GM21367 (cell line): ENCODE data around the gene IFNLR1.
A peak's percentile ranks its signal among the peaks of the same experiment; 100 is the strongest.

Experiments
- ATAC-seq: cut with Tn5 transposase; IDR thresholded peaks from one replicate; pipeline ENCODE4 v1.9.1; 2021; ENCODE audit not compliant: unreplicated experiment

Gene IFNLR1

DNA sequence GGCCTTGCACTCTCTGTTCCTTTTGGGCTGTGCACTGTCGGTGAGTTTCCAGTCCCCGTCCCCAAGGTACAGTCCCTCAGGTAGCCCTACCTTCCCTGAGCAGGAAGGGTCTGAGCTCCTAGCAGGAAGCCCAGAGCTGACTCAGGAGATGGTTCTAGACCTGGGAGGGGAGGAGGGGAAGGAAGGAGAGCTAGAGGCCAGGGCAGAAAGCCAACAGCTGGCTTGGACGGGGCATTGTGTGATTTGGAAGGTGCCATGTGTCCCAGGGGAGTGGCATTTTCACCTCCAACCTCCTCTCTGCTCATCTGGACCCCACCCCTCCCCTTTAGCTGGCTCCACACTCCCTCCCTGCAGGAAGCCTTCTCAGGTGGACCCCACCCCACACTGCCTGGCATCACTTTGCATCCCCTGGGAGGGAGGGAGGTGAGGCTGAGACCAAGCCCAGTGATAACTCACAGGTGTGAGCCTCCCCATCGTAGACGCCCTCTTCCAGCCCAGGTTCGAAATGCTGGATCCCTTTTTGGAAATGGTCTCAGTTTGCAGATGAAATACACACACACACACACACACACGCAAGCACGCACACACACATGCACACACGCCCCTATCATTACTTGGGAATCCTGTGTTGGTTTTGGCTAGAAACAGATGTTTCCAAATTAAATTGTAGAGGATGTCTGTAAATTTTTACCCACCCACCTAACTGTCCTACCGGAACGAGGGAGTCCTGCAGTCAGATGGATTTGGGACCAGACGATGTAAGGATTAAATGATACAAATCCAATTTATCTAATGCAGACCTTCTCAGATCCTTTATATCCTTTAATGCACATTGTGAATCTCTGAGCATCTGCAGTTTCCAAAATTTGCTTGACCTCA lies 19.7 kb upstream of the IFNLR1 start:
- ATAC-seq, result no peak

DNA sequence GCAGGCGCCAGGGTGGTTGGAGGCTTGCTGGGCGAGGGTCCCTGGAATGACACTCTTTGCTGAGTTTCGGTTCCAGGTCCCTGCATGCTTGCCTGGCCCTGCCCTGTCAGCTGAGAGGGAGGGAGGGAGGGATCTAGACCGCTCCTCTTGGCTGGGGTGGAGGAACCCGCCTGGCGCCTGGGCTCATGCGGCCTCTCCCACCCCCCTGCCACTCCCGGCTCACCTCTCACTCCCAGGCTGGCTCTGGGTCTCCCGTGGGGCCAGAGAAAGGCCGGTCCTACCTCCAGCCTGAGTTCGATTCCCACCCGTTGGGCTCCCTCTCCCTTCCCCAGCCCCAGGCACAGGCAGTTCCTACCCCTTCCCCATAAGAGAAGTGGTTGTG lies 19.0 kb upstream of the IFNLR1 start:
- ATAC-seq, result no peak

GRCh38 chr1:24205345-24206082 lies 18.4 kb upstream of the IFNLR1 start:
- no peak for ATAC-seq

GRCh38 chr1:24204116-24204515 lies 17.0 kb upstream of the IFNLR1 start:
- no peak for ATAC-seq

GRCh38 chr1:24203404-24203803 lies 16.3 kb upstream of the IFNLR1 start:
- ATAC-seq, result no peak

GRCh38 chr1:24202987-24203386 lies 15.9 kb upstream of the IFNLR1 start:
- no peak for ATAC-seq

- ATAC-seq, result no peak
Measured at GRCh38 chr1:24202556-24202955, 15.5 kb upstream of the IFNLR1 start.

- no peak for ATAC-seq
Measured at GRCh38 chr1:24201941-24202440, 14.9 kb upstream of the IFNLR1 start.

- ATAC-seq, result peak; percentile 45
Measured at GRCh38 chr1:24199291-24199900, 12.3 kb upstream of the IFNLR1 start.

DNA sequence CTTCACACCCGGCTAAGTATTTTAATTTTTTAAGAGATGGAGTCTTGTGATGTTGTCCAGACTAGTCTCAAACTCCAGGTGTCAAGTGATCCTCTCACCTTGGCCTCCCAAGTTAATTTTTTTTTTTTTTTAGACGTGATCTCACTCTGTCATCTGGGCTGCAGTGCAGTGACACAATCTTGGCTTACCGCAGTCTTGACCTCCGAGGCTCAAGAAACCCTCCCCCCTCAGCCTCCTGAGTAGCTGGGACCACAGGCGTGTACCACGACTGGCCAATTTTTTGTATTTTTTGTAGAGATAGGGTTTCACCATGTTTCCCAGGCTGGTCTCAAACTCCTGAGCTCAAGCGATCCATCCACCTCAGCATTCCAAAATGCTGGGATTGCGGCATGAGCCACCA lies 11.7 kb upstream of the IFNLR1 start:
- no peak for ATAC-seq

- ATAC-seq, result no peak
Measured at GRCh38 chr1:24195874-24196273, 8.8 kb upstream of the IFNLR1 start.

DNA sequence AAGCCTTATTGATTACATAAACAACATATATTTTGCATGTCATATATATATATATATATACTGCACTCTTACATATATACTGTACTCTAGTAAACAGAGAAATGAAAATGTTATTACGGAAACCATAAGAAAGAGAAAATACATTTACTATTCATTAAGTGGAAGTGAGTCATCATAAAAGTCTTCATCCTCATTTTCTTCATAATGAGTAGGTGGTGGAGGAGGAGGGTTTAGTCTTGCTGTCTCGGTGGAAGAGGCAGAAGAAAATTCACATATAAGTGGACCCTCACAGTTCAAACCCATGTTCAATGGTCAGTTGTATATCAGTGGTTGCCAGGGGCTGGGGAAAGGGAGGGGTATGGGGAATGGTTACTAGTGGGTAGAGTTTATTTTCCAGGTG lies 8.0 kb upstream of the IFNLR1 start:
- ATAC-seq, result no peak

- ATAC-seq, result no peak
Measured at GRCh38 chr1:24193046-24193445, 6.0 kb upstream of the IFNLR1 start.

DNA sequence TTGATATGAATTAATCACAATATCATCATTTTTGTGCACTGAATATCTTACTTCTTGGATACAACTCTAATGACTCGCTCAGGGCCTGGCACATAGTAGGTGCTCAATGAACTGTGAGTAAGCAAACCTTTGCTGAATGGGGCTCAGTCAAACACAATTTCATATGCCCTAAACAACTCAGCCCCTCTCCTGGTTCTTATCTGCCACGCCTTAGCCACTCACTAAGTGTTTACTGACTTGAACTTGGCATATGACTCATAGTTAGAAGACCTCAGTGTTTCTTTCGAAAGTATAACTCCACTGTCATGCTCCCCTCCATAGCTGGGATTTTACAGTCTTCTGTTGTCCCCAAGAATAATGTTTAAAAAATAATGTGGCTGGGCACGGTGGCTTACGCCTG lies 4.8 kb upstream of the IFNLR1 start:
- ATAC-seq, result no peak

DNA sequence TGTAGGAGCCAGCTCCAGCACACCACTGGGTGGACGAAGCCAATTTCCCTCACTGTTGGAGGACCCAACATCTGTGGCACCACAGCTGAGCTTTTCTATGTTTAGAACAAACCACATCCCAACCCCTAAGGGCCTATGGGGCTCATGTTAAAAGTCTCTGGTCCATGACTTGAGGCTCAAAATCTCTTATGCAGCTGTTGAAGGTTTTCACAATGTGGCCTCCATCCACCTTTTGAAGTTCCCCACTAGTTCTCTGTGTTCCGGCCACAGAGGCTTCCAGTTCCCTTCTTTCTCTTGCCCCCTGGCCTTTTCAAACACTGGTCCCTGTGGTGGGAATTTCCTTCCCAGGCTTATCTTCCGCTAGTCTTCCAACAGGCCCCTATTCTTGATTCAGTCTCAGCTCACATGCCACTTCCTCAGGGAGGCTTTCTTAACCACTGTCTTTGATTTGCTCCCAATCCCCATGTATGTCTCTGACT lies 3.9 kb upstream of the IFNLR1 start:
- peak; percentile 35 for ATAC-seq

DNA sequence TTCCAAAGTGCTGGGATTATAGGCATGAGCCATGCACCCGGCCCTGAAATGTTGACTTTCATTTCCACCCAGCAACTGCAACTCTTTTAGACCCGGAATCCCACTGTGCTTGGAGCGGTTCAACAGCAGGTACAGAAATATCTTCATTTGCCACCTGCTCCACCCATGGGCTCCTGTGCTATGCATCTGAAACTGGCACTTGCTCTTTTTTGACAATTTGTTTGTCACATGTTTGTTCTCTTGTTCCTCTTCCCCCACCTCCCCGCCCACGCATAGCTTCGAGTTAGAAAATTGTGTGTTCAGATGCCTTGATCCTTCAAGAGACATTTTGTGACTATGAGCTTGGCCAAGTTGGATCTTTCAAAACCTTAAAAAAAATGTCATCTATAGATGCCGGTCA lies 2.4 kb upstream of the IFNLR1 start:
- no peak for ATAC-seq

DNA sequence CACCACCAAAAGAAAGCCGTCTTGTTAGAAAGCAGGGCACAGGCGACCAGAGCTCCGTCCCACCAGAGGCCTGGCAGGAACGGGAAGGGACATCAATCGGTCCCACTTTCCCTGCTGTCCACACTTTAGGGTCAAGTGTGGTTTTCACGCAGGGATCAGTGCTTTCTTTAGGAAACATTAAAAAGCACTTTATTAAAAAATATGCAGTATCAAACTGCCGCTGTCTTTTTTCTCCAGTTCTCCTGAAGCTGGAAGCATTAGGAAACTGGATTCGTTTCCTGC lies 437 bp downstream of the IFNLR1 start:
- ATAC-seq, result no peak

DNA sequence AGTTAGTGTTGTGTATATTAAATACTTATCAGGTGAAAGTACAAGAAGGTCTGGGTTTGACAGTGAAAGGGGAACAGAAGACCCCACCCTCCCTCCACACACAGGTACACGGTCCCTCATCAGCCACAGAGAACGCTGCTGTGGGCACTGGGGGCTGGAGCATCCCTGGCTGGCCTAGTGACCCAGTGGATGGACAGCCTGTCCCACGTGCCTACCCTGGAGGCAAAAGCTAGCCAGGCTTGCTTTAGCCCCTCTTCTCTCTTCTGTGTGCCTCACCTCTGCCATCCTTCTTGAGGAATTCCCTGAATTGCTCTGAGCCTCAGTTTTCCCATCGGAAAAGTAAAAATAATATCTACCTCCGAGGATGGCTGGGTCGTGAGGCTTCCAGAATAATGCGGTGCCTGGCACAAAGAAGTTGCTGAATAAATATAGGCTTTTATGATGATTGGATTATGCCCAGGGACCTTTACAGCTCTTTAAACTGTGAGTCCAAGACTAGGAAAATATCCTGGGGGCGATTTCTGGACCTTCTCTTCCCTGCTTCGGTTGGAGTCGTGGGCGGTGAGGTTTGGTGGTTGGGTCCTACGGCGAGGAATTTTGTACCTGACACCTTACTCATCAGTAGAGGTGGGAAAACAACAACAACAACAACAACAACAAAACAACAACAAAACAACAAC lies 918 bp downstream of the IFNLR1 start:
- ATAC-seq, result no peak

- no peak for ATAC-seq
Measured at GRCh38 chr1:24185076-24185475, 2.0 kb downstream of the IFNLR1 start.

DNA sequence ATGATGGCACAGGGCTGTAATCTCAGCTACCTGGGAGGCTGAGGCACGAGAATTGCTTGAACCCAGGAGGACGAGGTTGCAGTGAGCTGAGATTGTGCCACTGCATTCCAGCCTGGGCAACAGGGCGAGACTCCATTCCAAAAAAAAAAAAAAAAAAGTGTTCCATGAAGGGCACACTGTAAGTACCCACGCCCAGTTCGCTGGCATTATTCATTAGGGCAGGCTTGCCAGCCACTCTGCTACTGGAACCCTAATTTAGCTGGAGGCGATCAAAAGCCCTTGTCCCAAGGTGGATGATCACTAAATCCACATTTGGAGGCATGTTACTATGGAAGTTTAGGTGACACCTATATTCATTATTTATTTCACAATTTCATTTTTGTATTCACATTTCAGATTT lies 5.0 kb downstream of the IFNLR1 start:
- ATAC-seq, result no peak

GRCh38 chr1:24181619-24182018 lies 5.5 kb downstream of the IFNLR1 start:
- no peak for ATAC-seq
